RWPE2 (cell line): Measurements from ENCODE around the gene NR2F1.

Experiments used
- ATAC-seq: fragments of 200-7000 bp; cut with Tn5 transposase; 3 replicates; pipeline ENCODE4 v1.9.1; 2021; ENCODE audit warnings: low read depth
- DNase-seq: peaks from one replicate; pipeline ENCODE4 v3.0.0-alpha.2; 2020; ENCODE audit warnings: low spot score
- H3K27ac ChIP-seq: fragments of 450-650 bp; 2 replicates; pipeline ENCODE4 v1.5.1; 2017; ENCODE audit warnings: mild to moderate bottlenecking; ENCODE audit not compliant: poor library complexity, severe bottlenecking
- H3K27me3 ChIP-seq: fragments of 250-450 bp; sonication (Bioruptor Pico); 2 replicates; pipeline ENCODE4 v1.5.1; 2021; ENCODE audit warnings: mild to moderate bottlenecking, moderate library complexity; ENCODE audit not compliant: insufficient read depth, poor library complexity, severe bottlenecking
- H3K36me3 ChIP-seq: fragments of 250-450 bp; sonication (Bioruptor Pico); 2 replicates; pipeline ENCODE4 v1.5.1; 2020; ENCODE audit warnings: low read depth, mild to moderate bottlenecking, moderate library complexity
- H3K4me1 ChIP-seq: fragments of 250-450 bp; sonication (Bioruptor Pico); 2 replicates; pipeline ENCODE4 v1.5.1; 2021; ENCODE audit warnings: mild to moderate bottlenecking, moderate library complexity; ENCODE audit not compliant: insufficient read depth, poor library complexity, severe bottlenecking
- H3K4me3 ChIP-seq: fragments of 250-450 bp; sonication (Bioruptor Pico); 2 replicates; pipeline ENCODE4 v1.5.1; 2021; ENCODE audit warnings: mild to moderate bottlenecking, moderate library complexity; ENCODE audit not compliant: severe bottlenecking
- H3K9me3 ChIP-seq: fragments of 250-450 bp; sonication (Bioruptor Pico); 2 replicates; pipeline ENCODE4 v1.5.1; 2021; ENCODE audit warnings: mild to moderate bottlenecking, moderate library complexity; ENCODE audit not compliant: severe bottlenecking
- CTCF ChIP-seq: fragments of 450-650 bp; IDR thresholded peaks from one replicate; pipeline ENCODE4 v1.5.1; 2017; ENCODE audit warnings: mild to moderate bottlenecking, moderate library complexity; ENCODE audit not compliant: poor library complexity, severe bottlenecking

NR2F1 gene

DNA sequence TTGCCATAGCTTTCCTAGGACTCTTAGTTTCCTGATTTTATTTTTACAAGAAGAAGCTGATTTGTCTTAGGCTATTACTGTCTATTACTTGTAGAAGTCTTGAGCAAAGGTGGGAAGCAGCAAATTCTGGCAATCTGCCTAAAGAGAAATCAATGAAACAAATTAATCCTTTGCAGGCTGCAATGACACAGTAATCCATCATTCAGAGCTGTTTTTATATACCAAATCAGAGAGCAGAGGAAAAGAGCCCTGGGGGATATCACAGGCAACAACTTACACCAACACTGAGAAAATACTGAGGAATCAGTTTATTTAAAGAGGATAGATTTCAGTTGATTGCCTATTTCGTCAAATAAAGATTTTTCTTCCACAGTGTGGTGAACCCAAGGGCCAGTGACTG is 15.6 kb upstream of the NR2F1 start:
- Histone ChIP-seq H3K9me3 (no peaks in the 10 kb centered on the region), H3K27me3 (no peaks in the 10 kb centered on the region), H3K27ac (no peak overlapping the region), H3K4me1 (peaks cover 8% of the 10 kb centered on the region), H3K4me3 (no peak overlapping the region), H3K36me3 (0 out of 2 replicates have a peak, but pooled peaks cover 2% of the 10 kb centered on the region)
- no peak for DNase-seq
- no peak for ATAC-seq
- TF ChIP-seq CTCF: no peak

GRCh38 chr5:93569300-93570160 is 13.5 kb upstream of the NR2F1 start:
- TF ChIP-seq CTCF: no peak
- Histone ChIP-seq H3K36me3 (0 out of 2 replicates have a peak, but pooled peaks cover 2% of the 10 kb centered on the region), H3K27me3 (no peaks in the 10 kb centered on the region), H3K4me1 (peaks cover 3% of the 10 kb centered on the region), H3K9me3 (no peaks in the 10 kb centered on the region), H3K4me3 (no peak overlapping the region), H3K27ac (no peak overlapping the region)
- ATAC-seq (no peak), DNase-seq (no peak)

- no peak for DNase-seq
- Histone ChIP-seq H3K4me3 (no peak overlapping the region), H3K27ac (no peak overlapping the region), H3K27me3 (no peaks in the 10 kb centered on the region), H3K36me3 (no peaks in the 10 kb centered on the region), H3K4me1 (no peaks in the 10 kb centered on the region), H3K9me3 (no peaks in the 10 kb centered on the region)
- no peak for ATAC-seq
- TF ChIP-seq CTCF: no peak
Measured at GRCh38 chr5:93570294-93571113, 12.5 kb upstream of the NR2F1 start.

- ATAC-seq: no peak
- Histone ChIP-seq H3K27me3 (no peaks in the 10 kb centered on the region), H3K27ac (no peak overlapping the region), H3K36me3 (no peaks in the 10 kb centered on the region), H3K4me3 (no peak overlapping the region), H3K4me1 (no peaks in the 10 kb centered on the region), H3K9me3 (no peaks in the 10 kb centered on the region)
- TF ChIP-seq CTCF: no peak
- DNase-seq: no peak
Measured at GRCh38 chr5:93571114-93571949, 11.7 kb upstream of the NR2F1 start.
